Hematopoietic multipotent progenitor cell (in vitro differentiated cells): ENCODE results near the gene MEF2D. TPM values are rescaled to one million over a fixed set of nuclear protein-coding genes. Genes with fewer than 3 reads are reported as not detected.
A peak's percentile ranks its signal among the peaks of the same experiment; 100 is the strongest.

Source experiments
- DNase-seq, 3 donors: peaks; one replicate each; pipeline ENCODE4 v3.0.0-alpha.2; 2011 to 2015; ENCODE audit warnings: low read depth in 2 of 3, low spot score in 2 of 3
- total RNA-seq: library from RNA; depleted of rRNA; stranded (reverse); fragments of >200 nt; gene quantifications from one replicate; pipeline ENCODE4 v1.2.3, GENCODE V29; 2012

MEF2D gene
- total RNA-seq, 1 donor: 54.7 TPM

- DNase-seq: no peak
Observed at GRCh38 chr1:156431769-156432668, 68.6 kb downstream of the MEF2D start.

DNA sequence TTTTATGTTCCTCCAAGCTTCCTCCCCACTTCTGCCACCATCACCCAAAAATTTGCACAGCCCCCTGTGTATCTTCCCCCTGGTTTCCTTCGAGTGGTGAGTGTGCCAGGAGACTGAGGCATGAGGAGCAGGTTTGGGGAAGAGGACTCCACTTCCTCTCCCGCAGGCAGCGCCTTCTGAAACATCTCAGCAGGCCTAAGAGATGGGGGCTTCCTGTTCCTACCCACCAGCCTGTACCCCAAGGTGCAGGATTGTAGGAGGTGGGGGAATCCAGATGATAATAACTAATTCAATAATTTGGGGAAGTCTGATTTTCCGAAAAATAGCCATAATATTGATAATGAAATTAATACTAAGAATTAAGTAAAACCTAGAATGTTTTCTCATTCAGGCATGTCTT is 69.2 kb downstream of the MEF2D start:
- no peak for DNase-seq

DNA sequence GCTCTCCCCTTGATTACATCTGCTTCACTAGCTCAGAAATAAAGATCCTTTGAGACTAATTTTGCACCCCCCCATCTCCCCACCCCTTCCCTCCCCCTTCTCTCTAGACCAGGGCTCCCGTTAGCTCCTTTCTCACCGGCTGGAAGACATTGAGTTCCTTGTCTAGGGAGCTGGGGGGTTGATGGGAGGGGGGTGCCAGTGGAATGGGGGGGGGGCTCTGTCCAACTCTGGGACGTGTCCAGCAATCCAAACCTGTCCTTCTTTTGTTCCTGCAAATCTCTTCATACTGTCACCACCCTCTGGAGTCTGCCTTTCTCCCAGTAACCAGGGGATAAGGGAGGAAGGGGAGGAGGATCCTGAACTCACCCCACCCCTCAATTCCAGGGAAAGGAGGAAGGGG is 69.7 kb downstream of the MEF2D start:
- no peak for DNase-seq

GRCh38 chr1:156430303-156430702 is 70.3 kb downstream of the MEF2D start:
- DNase-seq: no peak

GRCh38 chr1:156429313-156430060 is 71.1 kb downstream of the MEF2D start:
- DNase-seq: no peak

- no peak for DNase-seq
Observed at GRCh38 chr1:156428746-156429288, 71.8 kb downstream of the MEF2D start.

GRCh38 chr1:156427957-156428356 is 72.6 kb downstream of the MEF2D start:
- no peak for DNase-seq

- no peak for DNase-seq
Observed at GRCh38 chr1:156425943-156426342, 74.6 kb downstream of the MEF2D start.

DNA sequence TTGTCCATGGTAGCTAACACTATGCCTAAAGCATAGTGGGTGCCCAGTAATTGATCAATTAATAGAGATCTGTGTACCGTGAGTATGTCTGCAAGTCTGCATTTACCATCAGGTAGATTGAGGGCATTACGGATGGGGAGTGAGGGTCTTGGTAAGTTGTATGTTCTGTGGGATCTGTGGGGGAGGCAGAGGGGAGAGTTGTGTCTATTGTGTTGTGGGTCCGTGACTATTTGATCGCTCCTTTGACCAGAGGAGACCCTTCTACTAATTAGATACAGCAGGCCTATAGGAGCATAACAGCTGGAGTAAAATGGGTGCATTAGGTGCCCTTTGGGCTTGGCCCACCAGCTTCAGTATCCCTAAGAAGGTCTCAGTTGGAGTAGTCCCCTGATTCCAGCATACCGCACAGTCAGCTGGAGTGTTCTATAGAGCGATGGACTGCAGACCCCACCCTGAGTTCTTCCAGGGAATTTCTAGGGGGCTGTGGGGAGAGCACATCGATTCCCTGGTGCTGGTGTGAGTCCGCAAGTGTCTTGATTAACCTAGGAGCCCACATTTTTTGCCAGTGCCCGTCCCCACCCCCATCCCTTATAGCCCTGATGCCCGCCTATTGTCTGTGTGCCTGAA is 75.7 kb downstream of the MEF2D start:
- no peak for DNase-seq

DNA sequence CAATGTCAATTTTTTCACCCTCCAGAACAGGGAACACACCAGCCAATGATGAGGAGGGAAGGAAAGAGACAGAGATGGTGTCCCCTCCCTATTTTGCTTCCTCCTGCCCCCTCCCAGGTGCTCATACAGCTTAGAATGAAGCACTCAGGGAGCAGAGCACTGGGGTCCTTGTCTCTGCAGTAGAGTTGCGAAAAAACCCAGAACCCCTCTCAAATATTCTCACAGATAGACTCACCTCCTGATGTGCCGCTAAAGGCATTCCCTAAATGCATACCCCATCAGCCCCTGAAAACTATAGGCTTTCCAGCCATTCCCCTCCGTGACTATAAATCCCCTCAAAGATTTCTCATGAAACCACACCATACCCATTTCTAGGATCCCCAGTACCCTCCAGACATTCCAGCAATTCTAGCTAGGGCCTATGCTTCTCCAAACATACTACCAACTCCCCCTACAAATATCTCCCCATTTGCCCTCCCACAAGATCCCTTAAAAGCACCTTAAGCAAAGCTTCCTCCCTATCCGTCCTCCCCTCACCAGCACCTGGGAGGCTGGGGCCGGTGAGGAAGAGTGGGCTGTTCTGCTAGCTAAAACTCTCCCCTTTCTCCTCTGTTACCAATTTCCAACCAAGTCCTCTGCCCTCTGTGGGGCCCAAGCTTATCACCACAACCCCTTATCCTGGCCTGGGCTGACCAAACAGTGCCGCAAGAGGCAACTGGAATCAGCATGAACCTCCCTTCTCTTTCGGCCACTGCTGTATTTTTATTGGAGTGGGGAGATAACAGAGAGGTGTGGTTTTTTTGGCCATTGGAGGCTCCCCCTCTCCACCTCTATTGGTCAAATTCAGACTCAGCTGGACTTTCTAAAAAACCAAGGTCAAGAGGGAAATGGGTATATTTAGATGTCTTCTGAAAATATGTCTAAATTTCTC is 76.9 kb downstream of the MEF2D start:
- DNase-seq: no peak

DNA sequence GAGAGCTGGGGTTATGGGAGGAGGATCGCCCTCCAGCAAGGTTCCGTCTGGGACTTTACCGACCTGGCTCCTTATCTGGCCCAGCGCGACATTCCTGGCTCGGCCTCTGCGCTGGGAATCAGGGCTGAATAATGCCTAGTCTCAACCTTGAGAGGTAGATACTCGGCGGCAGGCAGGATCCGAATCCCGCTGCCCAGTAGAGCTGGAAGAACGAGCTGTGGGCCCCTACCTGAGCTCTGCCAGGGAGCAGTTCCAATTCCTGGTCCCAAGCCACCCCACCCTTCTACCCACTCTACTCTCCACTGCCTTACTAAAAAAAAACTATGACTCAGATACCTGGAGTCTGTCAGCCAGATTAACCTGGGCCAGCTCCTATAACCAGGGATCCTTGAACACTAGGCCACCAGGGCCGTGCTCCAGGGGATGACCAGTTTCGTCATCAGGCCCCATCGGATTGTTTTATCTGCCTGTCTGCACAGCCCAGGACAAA is 77.9 kb downstream of the MEF2D start:
- no peak for DNase-seq

- no peak for DNase-seq
Observed at GRCh38 chr1:156421939-156422601, 78.5 kb downstream of the MEF2D start.

DNA sequence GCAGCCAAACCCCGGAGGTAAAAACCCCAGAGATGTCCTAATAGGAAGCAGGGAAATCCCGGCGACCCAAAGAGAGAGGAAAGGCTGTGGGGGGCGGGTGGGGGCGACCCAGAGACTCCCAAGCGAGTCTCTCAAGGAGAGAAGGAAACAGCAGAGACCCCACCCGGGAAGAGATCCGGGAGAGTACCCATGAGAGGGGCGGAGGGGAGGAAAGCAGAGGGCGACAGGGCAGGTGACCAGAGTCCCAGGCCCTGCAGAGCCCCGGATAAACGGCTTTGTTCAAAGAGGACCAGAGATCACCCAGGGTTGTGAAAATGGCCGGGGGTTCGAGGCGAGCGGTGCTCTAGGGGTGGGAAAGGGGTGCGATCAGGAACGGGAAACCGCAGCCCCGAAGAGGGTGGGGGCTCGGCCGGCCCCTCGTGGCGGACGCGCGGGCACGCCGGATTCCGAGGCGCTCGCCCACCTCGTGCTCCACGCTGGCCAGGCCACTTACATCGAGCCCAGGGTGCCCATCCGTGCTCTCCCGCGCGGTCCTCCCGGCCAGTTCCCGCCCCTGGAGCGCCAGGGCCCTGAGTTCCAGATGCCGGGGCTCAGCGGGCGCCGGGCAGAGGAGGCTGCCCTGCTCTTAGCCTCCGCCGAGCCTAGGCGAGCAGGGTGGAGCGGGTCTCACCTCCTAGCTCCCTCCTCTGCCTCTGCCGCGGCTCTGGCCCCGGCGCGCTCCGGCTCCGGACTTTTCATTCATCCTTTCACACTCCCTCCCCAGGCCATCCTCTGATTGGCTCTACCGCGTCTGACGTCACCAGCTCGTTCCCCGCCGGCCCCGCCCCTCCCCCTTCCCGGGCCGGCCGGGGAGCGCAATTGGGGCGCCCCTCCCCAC is 79.3 kb downstream of the MEF2D start:
- DNase-seq: peak in 2 of 3 donors; percentile 70 to 74

DNA sequence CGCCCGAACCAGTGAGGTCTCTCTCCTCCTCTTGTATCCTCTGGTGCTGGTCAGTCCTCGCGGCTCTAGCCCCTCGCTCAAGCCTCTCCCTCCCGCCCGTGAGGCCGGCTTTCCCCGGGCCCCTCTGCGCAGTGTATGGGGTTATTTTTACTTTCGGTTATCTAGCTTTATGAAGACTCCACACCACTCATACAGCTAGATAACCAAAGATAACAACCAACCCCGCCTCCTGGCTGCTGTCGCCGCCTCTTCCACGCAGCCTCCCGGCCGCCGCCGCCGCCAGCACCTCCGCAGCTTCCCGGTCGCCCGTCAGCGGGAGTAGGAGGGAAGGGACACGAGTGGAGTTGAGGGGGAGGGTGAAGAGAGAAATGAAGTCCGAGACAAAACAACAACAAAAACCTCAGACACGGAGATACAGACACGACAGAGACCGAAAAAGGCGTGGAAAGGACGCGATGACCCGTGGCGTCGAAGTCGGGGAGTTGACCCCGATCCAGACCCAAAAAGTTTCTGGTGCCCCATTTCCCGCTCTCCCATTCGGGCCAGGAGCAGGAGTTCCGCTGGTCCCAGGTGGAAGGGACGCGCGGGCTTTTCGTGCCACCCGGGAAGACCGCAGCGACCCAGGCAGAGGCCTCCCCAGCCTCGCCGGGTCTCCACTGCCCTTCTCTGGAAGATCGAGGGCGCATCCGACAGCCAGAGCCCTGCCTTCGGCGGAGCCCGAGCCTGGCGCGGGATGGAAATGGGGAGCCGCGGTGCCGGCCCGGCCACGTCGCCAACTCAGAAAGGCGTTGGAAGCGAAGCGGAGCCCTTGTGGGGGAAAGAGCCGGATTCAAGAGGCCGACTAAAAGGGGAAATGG is 80.1 kb downstream of the MEF2D start:
- no peak for DNase-seq

DNA sequence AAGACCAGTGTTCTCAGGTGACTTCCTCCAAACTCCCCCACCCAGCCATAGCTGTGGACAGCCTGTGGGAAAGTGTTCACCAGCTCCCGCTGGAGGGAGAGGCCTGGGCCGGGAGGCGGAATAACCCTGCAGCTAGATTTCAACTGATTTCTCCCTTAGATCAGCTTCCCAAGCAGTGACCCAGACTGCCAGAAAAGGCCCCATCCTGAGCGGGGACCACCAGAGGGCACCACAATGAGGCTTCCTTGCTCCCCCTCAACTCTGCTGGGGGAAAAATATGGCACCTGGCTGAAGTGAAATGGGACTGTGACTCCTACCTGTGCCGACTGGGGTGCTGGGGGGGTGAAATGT is 80.7 kb downstream of the MEF2D start:
- peak in 1 of 3 donors; percentile 49 for DNase-seq

GRCh38 chr1:156418416-156419070 is 82.0 kb downstream of the MEF2D start:
- no peak for DNase-seq

DNA sequence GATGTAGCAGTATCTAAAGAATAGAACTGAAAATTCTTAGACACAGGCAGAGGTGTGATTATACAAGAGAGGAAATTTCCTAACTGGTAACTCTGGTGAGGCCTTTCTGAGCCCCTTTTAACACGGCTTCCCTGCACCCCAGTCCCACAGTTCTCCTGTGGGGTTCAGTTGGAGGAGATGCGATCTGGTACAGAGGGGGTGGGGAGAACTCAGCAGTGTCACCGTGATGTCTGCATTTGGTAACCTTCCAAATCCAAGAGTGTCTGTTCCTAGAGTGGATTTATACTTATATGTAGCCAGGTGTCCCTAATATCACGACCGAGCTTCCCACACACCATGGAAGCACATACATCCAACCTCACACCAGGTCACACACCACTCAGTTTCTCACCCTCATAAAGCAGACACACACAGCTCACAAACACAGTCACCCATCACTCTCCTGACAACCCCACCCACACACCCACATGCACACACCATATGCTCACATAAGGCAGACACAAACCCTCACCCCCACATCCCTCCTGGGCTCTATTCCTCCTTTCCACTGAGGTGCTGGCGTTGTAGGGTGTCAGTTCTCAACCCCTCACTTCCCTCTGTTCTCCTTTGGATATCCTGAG is 83.1 kb downstream of the MEF2D start:
- DNase-seq: no peak
